Naive B cell (primary cell): ENCODE data around the gene RNF167. TPM values are rescaled to one million over a fixed set of nuclear protein-coding genes. Genes with fewer than 3 reads are reported as not detected.
"Not testable (repeated sequence)": the region's sequence is repeated elsewhere in the genome, so short reads cannot be mapped to it uniquely, and the experiment has no call there.

Experiments
- ATAC-seq, 2 donors: fragments of 150-1000 bp; cut with Tn5 transposase; 2 replicates each; pipeline ENCODE4 v1.10.0; 2021; ENCODE audit warnings: low read depth in 2 of 2, mild to moderate bottlenecking in 2 of 2, moderate library complexity in 2 of 2
- DNase-seq: peaks from one replicate; pipeline ENCODE4 v3.0.0; 2022
- H3K27ac Mint-ChIP-seq, 6 donors: one replicate each; pipeline ENCODE4 v1.8.0; 2020 to 2022; ENCODE audit warnings: mild to moderate bottlenecking in 6 of 6, mixed read lengths in 6 of 6, moderate library complexity in 5 of 6, inconsistent platforms in 2 of 6
- H3K27me3 Mint-ChIP-seq, 3 donors: one replicate each; pipeline ENCODE4 v1.8.0; 2021 to 2022; ENCODE audit warnings: mixed read lengths in 3 of 3, mild to moderate bottlenecking in 1 of 3
- H3K36me3 Mint-ChIP-seq, 2 donors: one replicate each; pipeline ENCODE4 v1.8.0; 2020 to 2022; ENCODE audit warnings: mixed read lengths in 2 of 2, inconsistent platforms in 1 of 2, mild to moderate bottlenecking in 1 of 2
- H3K4me1 Mint-ChIP-seq, 3 donors: one replicate each; pipeline ENCODE4 v1.8.0; 2020 to 2022; ENCODE audit warnings: mixed read lengths in 3 of 3, inconsistent platforms in 1 of 3, mild to moderate bottlenecking in 1 of 3, moderate library complexity in 1 of 3
- H3K4me3 Mint-ChIP-seq, 8 donors: one replicate each; pipeline ENCODE4 v1.8.0; 2020 to 2022; ENCODE audit warnings: mild to moderate bottlenecking in 8 of 8, mixed read lengths in 8 of 8, moderate library complexity in 8 of 8, inconsistent platforms in 2 of 8
- H3K9me3 Mint-ChIP-seq, 7 donors: one replicate each; pipeline ENCODE4 v1.8.0; 2020 to 2022; ENCODE audit warnings: mixed read lengths in 7 of 7, mild to moderate bottlenecking in 5 of 7, inconsistent platforms in 2 of 7, moderate library complexity in 1 of 7
- polyA plus RNA-seq, 6 donors: library from polyadenylated mRNA; unstranded; fragments of 300-500 nt; fragmentation: Illumina TruSeq; gene quantifications; one replicate each; pipeline ENCODE4 v1.2.3, GENCODE V29; 2021; ENCODE audit warnings: low read depth in 6 of 6

RNF167 gene
- polyA plus RNA-seq, 6 donors from 2014 or later = 19.9 to 25.8 (median 22.7) TPM

- peak; percentile 97 to 99 for ATAC-seq
- H3K36me3 Mint-ChIP-seq = no peaks in the 10 kb centered on the region
- DNase-seq = peak; percentile 77
- H3K4me1 Mint-ChIP-seq = peaks cover 0 to 4% (median 2%) of the 10 kb centered on the region in 3 donors
- H3K4me3 Mint-ChIP-seq = no peak overlapping the region
- H3K9me3 Mint-ChIP-seq = peaks cover 0 to 2% (median 0%) of the 10 kb centered on the region in 7 donors
- no peak overlapping the region for H3K27ac Mint-ChIP-seq
- peaks cover 9 to 16% (median 15%) of the 10 kb centered on the region in 3 donors for H3K27me3 Mint-ChIP-seq
Measured at GRCh38 chr17:4908711-4909496, 31.2 kb upstream of the RNF167 start.

GRCh38 chr17:4913994-4914393 lies 26.1 kb upstream of the RNF167 start:
- Mint-ChIP-seq H3K4me3 (no peak overlapping the region), H3K36me3 (no peaks in the 10 kb centered on the region), H3K27me3 (peaks cover 0 to 9% (median 8%) of the 10 kb centered on the region in 3 donors), H3K27ac (no peak overlapping the region), H3K4me1 (peaks cover 0 to 2% (median 0%) of the 10 kb centered on the region in 3 donors), H3K9me3 (peaks cover 0 to 2% (median 0%) of the 10 kb centered on the region in 7 donors)
- ATAC-seq (no peak), DNase-seq (no peak)

GRCh38 chr17:4914551-4914950 lies 25.5 kb upstream of the RNF167 start:
- H3K27me3 Mint-ChIP-seq, H3K36me3 Mint-ChIP-seq, H3K9me3 Mint-ChIP-seq, H3K4me3 Mint-ChIP-seq, DNase-seq, ATAC-seq, H3K27ac Mint-ChIP-seq, H3K4me1 Mint-ChIP-seq: not testable (repeated sequence)

GRCh38 chr17:4919511-4920047 lies 20.5 kb upstream of the RNF167 start:
- H3K4me3 Mint-ChIP-seq = no peak overlapping the region
- H3K36me3 Mint-ChIP-seq = no peaks in the 10 kb centered on the region
- no peaks in the 10 kb centered on the region for H3K27me3 Mint-ChIP-seq
- ATAC-seq = no peak
- DNase-seq = no peak
- H3K27ac Mint-ChIP-seq = no peak overlapping the region
- no peaks in the 10 kb centered on the region for H3K9me3 Mint-ChIP-seq
- H3K4me1 Mint-ChIP-seq = peaks cover 0 to 2% (median 0%) of the 10 kb centered on the region in 3 donors

- ATAC-seq (no peak), DNase-seq (no peak)
- peaks cover 0 to 3% (median 0%) of the 10 kb centered on the region in 3 donors for H3K4me1 Mint-ChIP-seq
- no peaks in the 10 kb centered on the region for H3K9me3 Mint-ChIP-seq
- no peak overlapping the region for H3K4me3 Mint-ChIP-seq
- H3K36me3 Mint-ChIP-seq = no peaks in the 10 kb centered on the region
- no peaks in the 10 kb centered on the region for H3K27me3 Mint-ChIP-seq
- no peak overlapping the region for H3K27ac Mint-ChIP-seq
Measured at GRCh38 chr17:4920351-4921048, 19.6 kb upstream of the RNF167 start.

GRCh38 chr17:4921320-4921719 lies 18.7 kb upstream of the RNF167 start:
- Mint-ChIP-seq H3K27ac (no peak overlapping the region), H3K4me3 (peak overlapping the region in 1 of 8 donors; percentile 5), H3K27me3 (no peaks in the 10 kb centered on the region), H3K36me3 (peaks cover 0 to under 1% of the 10 kb centered on the region in 2 donors), H3K4me1 (peaks cover 0 to 3% (median 0%) of the 10 kb centered on the region in 3 donors), H3K9me3 (no peaks in the 10 kb centered on the region)
- DNase-seq (no peak), ATAC-seq (no peak)

GRCh38 chr17:4926577-4927335 lies 13.3 kb upstream of the RNF167 start:
- Mint-ChIP-seq H3K27ac (peak overlapping the region in 1 of 6 donors; percentile 25), H3K36me3 (peaks cover 11 to 19% of the 10 kb centered on the region in 2 donors), H3K4me1 (peaks cover 10 to 18% (median 11%) of the 10 kb centered on the region in 3 donors), H3K27me3 (peaks cover 6 to 12% (median 7%) of the 10 kb centered on the region in 3 donors)
- ATAC-seq, H3K9me3 Mint-ChIP-seq, H3K4me3 Mint-ChIP-seq, DNase-seq: not testable (repeated sequence)

GRCh38 chr17:4928881-4929280 lies 11.2 kb upstream of the RNF167 start:
- peaks cover 9 to 32% (median 26%) of the 10 kb centered on the region in 3 donors for H3K27me3 Mint-ChIP-seq
- H3K36me3 Mint-ChIP-seq = peaks cover 11 to 21% of the 10 kb centered on the region in 2 donors
- peaks cover 25 to 35% (median 26%) of the 10 kb centered on the region in 3 donors for H3K4me1 Mint-ChIP-seq
- no peak overlapping the region for H3K27ac Mint-ChIP-seq
- DNase-seq = no peak
- no peak overlapping the region for H3K4me3 Mint-ChIP-seq
- ATAC-seq = no peak
- no peaks in the 10 kb centered on the region for H3K9me3 Mint-ChIP-seq

- H3K27me3 Mint-ChIP-seq = peaks cover 17 to 39% (median 33%) of the 10 kb centered on the region in 3 donors
- ATAC-seq = peak; percentile 41 to 47
- peak within 1 kb of the TSS in 4 of 8 donors; percentile 1 to 77 (median 58) for H3K4me3 Mint-ChIP-seq
- H3K36me3 Mint-ChIP-seq = peaks cover 7 to 21% of the 10 kb centered on the region in 2 donors
- H3K9me3 Mint-ChIP-seq = no peaks in the 10 kb centered on the region
- peak within 1 kb of the TSS in 2 of 6 donors; percentile 84 to 90 for H3K27ac Mint-ChIP-seq
- DNase-seq = no peak
- peaks cover 37 to 45% (median 40%) of the 10 kb centered on the region in 3 donors for H3K4me1 Mint-ChIP-seq
Measured at GRCh38 chr17:4931963-4932362, 8.1 kb upstream of the RNF167 start, which contains the start of gene GP1BA. GP1BA (plus strand) TSS chr17:4932277; CDS start chr17:4932605, 328 bp downstream.

- DNase-seq = no peak
- peak overlapping the region in 2 of 8 donors; percentile 44 to 61 for H3K4me3 Mint-ChIP-seq
- H3K27ac Mint-ChIP-seq = peak overlapping the region in 1 of 6 donors; percentile 84
- H3K27me3 Mint-ChIP-seq = peaks cover 17 to 39% (median 33%) of the 10 kb centered on the region in 3 donors
- no peak for ATAC-seq
- H3K36me3 Mint-ChIP-seq = peaks cover 7 to 21% of the 10 kb centered on the region in 2 donors
- no peaks in the 10 kb centered on the region for H3K9me3 Mint-ChIP-seq
- peaks cover 39 to 49% (median 40%) of the 10 kb centered on the region in 3 donors for H3K4me1 Mint-ChIP-seq
Measured at GRCh38 chr17:4932756-4933155, 7.3 kb upstream of the RNF167 start.

GRCh38 chr17:4933646-4934045 lies 6.4 kb upstream of the RNF167 start:
- no peak for ATAC-seq
- no peak for DNase-seq
- Mint-ChIP-seq H3K27ac (no peak overlapping the region), H3K9me3 (no peaks in the 10 kb centered on the region), H3K4me1 (peaks cover 44 to 54% (median 47%) of the 10 kb centered on the region in 3 donors), H3K27me3 (peaks cover 17 to 39% (median 33%) of the 10 kb centered on the region in 3 donors), H3K36me3 (peaks cover 7 to 21% of the 10 kb centered on the region in 2 donors), H3K4me3 (no peak overlapping the region)

- DNase-seq (no peak), ATAC-seq (no peak)
- Mint-ChIP-seq H3K9me3 (no peaks in the 10 kb centered on the region), H3K4me1 (peaks cover 49 to 59% (median 55%) of the 10 kb centered on the region in 3 donors), H3K4me3 (peak overlapping the region in 1 of 8 donors; percentile 61), H3K27me3 (peaks cover 17 to 39% (median 33%) of the 10 kb centered on the region in 3 donors), H3K27ac (peak overlapping the region in 2 of 6 donors; percentile 42 to 45), H3K36me3 (peaks cover 7 to 21% of the 10 kb centered on the region in 2 donors)
Measured at GRCh38 chr17:4934173-4934979, 5.7 kb upstream of the RNF167 start.
